Muscle layer of duodenum (tissue), 2 donors: ENCODE results near the gene SORCS2.

Source experiments
- H3K27ac ChIP-seq: one replicate; pipeline ENCODE4 v1.7.0; 2013; ENCODE audit warnings: mild to moderate bottlenecking, low read length
- H3K27me3 ChIP-seq: one replicate; pipeline ENCODE4 v1.7.0; 2013; ENCODE audit warnings: low read depth, mild to moderate bottlenecking, control low read depth, low read length
- H3K36me3 ChIP-seq, 2 donors: one replicate each; pipeline ENCODE4 v1.7.0; 2013; ENCODE audit warnings: low read length in 2 of 2, control low read depth in 1 of 2, mild to moderate bottlenecking in 1 of 2; ENCODE audit not compliant: insufficient read depth in 2 of 2, control insufficient read depth in 1 of 2
- H3K4me1 ChIP-seq, 2 donors: one replicate each; pipeline ENCODE4 v1.7.0; 2013; ENCODE audit warnings: low read length in 2 of 2, mild to moderate bottlenecking in 2 of 2, control low read depth in 1 of 2, moderate library complexity in 1 of 2; ENCODE audit not compliant: insufficient read depth in 2 of 2, control insufficient read depth in 1 of 2
- H3K4me3 ChIP-seq, 2 donors: one replicate each; pipeline ENCODE4 v1.7.0; 2013; ENCODE audit warnings: low read length in 2 of 2, low read depth in 1 of 2, mild to moderate bottlenecking in 1 of 2
- H3K9me3 ChIP-seq, 2 donors: one replicate each; pipeline ENCODE4 v1.7.0; 2013; ENCODE audit warnings: low read length in 2 of 2, control low read depth in 1 of 2, mild to moderate bottlenecking in 1 of 2; ENCODE audit not compliant: control insufficient read depth in 1 of 2
- donor health status: healthy.

SORCS2 gene

GRCh38 chr4:7780751-7781348 lies 588.5 kb downstream of the SORCS2 start:
- Histone ChIP-seq H3K9me3 (no peaks in the 10 kb centered on the region), H3K27ac (no peak overlapping the region), H3K36me3 (peaks cover 22 to 32% of the 10 kb centered on the region in 2 donors), H3K27me3 (no peaks in the 10 kb centered on the region), H3K4me3 (no peak overlapping the region), H3K4me1 (peaks cover 8 to 51% of the 10 kb centered on the region in 2 donors)

- peaks cover 26 to 35% of the 10 kb centered on the region in 2 donors for H3K36me3 ChIP-seq
- H3K27ac ChIP-seq = no peak overlapping the region
These were observed 589.0 kb downstream of the SORCS2 start for GRCh38 chr4:7781366-7781765.

DNA sequence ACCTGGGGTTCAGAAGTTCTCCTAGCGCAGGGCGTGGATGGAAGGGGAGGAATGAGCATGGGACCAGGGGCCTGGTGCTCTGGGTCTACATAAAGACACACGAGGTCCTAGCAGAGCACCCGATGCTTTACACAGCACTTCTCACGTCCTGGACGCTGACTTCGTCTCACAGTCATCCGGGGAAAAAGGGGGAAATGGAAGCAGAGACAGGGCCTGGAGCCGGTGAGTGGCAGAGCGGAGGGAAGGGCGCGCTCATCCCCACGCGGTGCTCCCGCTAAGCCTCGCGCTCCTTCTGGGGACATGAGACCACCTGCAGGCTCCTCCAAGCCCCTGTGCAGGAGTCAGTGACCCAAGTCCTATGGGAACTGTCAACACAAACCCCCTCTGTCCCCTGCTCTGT lies 589.7 kb downstream of the SORCS2 start:
- Histone ChIP-seq H3K36me3 (peaks cover 25 to 31% of the 10 kb centered on the region in 2 donors), H3K9me3 (no peaks in the 10 kb centered on the region), H3K27me3 (no peaks in the 10 kb centered on the region), H3K4me1 (peaks cover 8 to 51% of the 10 kb centered on the region in 2 donors), H3K27ac (no peak overlapping the region), H3K4me3 (no peak overlapping the region)

More at GRCh38 chr4:7781366-7781765, 589.0 kb downstream of the SORCS2 start:
- H3K4me3 ChIP-seq = no peak overlapping the region
- H3K4me1 ChIP-seq = peaks cover 8 to 51% of the 10 kb centered on the region in 2 donors
- no peaks in the 10 kb centered on the region for H3K27me3 ChIP-seq
- no peaks in the 10 kb centered on the region for H3K9me3 ChIP-seq

DNA sequence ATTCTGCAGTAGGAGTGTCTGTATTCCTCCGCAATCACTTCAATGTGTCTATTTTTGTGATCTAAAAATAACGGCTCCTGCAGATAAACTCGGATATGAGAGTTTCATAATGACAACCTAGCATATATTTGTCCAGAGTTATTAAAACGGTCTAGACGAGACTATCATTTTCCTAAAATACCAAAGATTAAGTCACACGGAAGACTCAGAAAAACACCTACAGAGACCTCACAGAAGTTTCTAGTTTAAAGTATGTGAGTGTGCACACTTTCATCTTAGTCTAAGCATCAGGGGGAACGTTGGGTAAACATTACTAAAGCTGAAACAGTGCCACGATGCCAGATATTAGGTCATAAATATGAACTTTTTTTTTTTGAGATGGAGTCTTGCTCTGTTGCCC lies 590.4 kb downstream of the SORCS2 start:
- H3K4me3 ChIP-seq = no peak overlapping the region
- no peaks in the 10 kb centered on the region for H3K27me3 ChIP-seq
- no peak overlapping the region for H3K27ac ChIP-seq
- H3K36me3 ChIP-seq = peaks cover 18 to 24% of the 10 kb centered on the region in 2 donors
- H3K9me3 ChIP-seq = no peaks in the 10 kb centered on the region
- peaks cover 8 to 51% of the 10 kb centered on the region in 2 donors for H3K4me1 ChIP-seq

GRCh38 chr4:7783541-7783940 lies 591.2 kb downstream of the SORCS2 start:
- no peak overlapping the region for H3K27ac ChIP-seq
- peaks cover 8 to 48% of the 10 kb centered on the region in 2 donors for H3K4me1 ChIP-seq

DNA sequence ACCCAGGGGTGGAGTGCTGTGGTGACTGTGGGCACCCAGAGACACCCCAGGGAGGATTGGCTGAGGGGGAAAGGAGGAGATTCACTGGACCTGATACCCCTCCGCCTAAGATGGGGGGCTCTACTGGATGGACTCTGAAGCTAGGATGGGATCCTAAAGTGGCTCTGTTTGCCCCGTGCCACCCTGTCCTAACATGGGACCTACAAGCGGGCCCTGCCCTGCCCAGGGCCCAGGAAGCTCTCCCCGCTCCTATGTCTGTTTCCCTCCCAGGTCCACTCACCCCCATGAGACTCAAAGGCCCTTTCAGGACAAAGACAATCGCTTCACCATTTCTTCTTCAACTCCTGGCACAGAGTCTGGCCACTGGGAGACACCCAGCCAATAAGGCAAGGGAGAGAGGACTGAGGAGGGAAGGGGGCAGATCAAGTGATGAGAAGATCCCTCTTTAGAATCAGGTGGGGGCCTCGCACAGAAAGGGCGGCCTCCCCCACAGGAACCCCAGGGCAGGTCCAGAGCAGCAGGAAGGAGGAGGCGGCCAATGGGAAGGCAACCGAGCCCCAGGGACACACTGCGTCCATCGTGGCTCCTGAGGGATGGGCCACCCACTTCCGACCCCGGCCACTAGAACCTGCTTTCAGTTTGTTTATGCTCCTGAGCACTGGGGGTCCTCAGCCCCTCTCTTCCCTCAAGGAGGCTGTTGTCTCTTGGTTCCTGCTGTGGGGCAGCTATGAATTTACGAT lies 592.0 kb downstream of the SORCS2 start:
- Histone ChIP-seq H3K27ac (no peak overlapping the region), H3K4me3 (no peak overlapping the region), H3K9me3 (no peaks in the 10 kb centered on the region), H3K36me3 (peaks cover 11 to 22% of the 10 kb centered on the region in 2 donors), H3K4me1 (peaks cover 8 to 41% of the 10 kb centered on the region in 2 donors), H3K27me3 (no peaks in the 10 kb centered on the region)

More at GRCh38 chr4:7783541-7783940, 591.2 kb downstream of the SORCS2 start:
- Histone ChIP-seq H3K27me3 (no peaks in the 10 kb centered on the region), H3K9me3 (no peaks in the 10 kb centered on the region), H3K4me3 (no peak overlapping the region), H3K36me3 (peaks cover 11 to 22% of the 10 kb centered on the region in 2 donors)

GRCh38 chr4:7785017-7785416 lies 592.7 kb downstream of the SORCS2 start:
- H3K36me3 ChIP-seq = peaks cover 11 to 22% of the 10 kb centered on the region in 2 donors
- H3K4me3 ChIP-seq = no peak overlapping the region
- no peaks in the 10 kb centered on the region for H3K27me3 ChIP-seq
- H3K27ac ChIP-seq = no peak overlapping the region
- H3K4me1 ChIP-seq = peaks cover 4 to 41% of the 10 kb centered on the region in 2 donors
- H3K9me3 ChIP-seq = no peaks in the 10 kb centered on the region

DNA sequence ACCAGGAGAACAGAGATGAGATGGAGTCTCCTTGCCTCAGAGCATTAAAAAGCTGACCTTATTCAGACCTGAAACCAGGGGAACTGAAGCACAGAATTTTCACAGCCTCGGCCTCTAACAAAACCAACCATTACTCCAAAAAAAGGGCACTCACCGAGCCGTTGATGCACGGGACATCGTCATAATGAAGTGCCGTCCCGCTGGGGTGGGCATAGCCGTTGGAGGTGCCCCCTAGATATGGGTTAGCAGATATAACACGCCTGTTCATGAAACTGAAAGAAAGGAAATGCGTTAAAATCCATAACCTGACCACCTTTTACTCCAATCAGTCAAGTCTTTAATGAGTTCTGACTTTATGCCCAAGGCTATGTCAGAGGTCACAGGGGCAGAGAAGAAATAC lies 593.7 kb downstream of the SORCS2 start:
- Histone ChIP-seq H3K27ac (no peak overlapping the region), H3K4me3 (no peak overlapping the region), H3K36me3 (peaks cover 11 to 22% of the 10 kb centered on the region in 2 donors), H3K9me3 (no peaks in the 10 kb centered on the region), H3K27me3 (no peaks in the 10 kb centered on the region), H3K4me1 (peaks cover 4 to 36% of the 10 kb centered on the region in 2 donors)

- peaks cover 3 to 33% of the 10 kb centered on the region in 2 donors for H3K4me1 ChIP-seq
- no peaks in the 10 kb centered on the region for H3K27me3 ChIP-seq
- no peaks in the 10 kb centered on the region for H3K9me3 ChIP-seq
- peaks cover 11 to 22% of the 10 kb centered on the region in 2 donors for H3K36me3 ChIP-seq
- no peak overlapping the region for H3K4me3 ChIP-seq
- H3K27ac ChIP-seq = no peak overlapping the region
These were observed 594.2 kb downstream of the SORCS2 start for GRCh38 chr4:7786517-7786916.

- H3K36me3 ChIP-seq = peaks cover 14 to 24% of the 10 kb centered on the region in 2 donors
- no peaks in the 10 kb centered on the region for H3K27me3 ChIP-seq
- H3K4me1 ChIP-seq = peaks cover 0 to 28% of the 10 kb centered on the region in 2 donors
- H3K27ac ChIP-seq = no peak overlapping the region
- H3K4me3 ChIP-seq = no peak overlapping the region
- H3K9me3 ChIP-seq = no peaks in the 10 kb centered on the region
These were observed 594.7 kb downstream of the SORCS2 start for GRCh38 chr4:7787067-7787466.

GRCh38 chr4:7787681-7788141 lies 595.4 kb downstream of the SORCS2 start:
- no peaks in the 10 kb centered on the region for H3K9me3 ChIP-seq
- H3K4me1 ChIP-seq = peaks cover 0 to 21% of the 10 kb centered on the region in 2 donors
- no peaks in the 10 kb centered on the region for H3K27me3 ChIP-seq
- H3K27ac ChIP-seq = no peak overlapping the region
- peaks cover 20 to 31% of the 10 kb centered on the region in 2 donors for H3K36me3 ChIP-seq
- H3K4me3 ChIP-seq = no peak overlapping the region
